Glutamatergic neuron (in vitro differentiated cells): ENCODE measurements around the gene ABCA4. TPM values are rescaled to one million over a fixed set of nuclear protein-coding genes. Genes with fewer than 3 reads are reported as not detected.

Source experiments
- DNase-seq: peaks from one replicate; pipeline ENCODE4 v3.0.0; 2022
- H3K27ac Mint-ChIP-seq: one replicate; pipeline ENCODE4 v1.8.0; 2020; ENCODE audit warnings: mild to moderate bottlenecking, mixed read lengths, inconsistent platforms; ENCODE audit not compliant: unreplicated experiment
- H3K27me3 Mint-ChIP-seq: one replicate; pipeline ENCODE4 v1.8.0; 2020; ENCODE audit warnings: mild to moderate bottlenecking, moderate library complexity, mixed read lengths, inconsistent platforms; ENCODE audit not compliant: unreplicated experiment
- H3K36me3 Mint-ChIP-seq: one replicate; pipeline ENCODE4 v1.8.0; 2020; ENCODE audit warnings: mild to moderate bottlenecking, mixed read lengths, inconsistent platforms; ENCODE audit not compliant: unreplicated experiment
- H3K4me1 Mint-ChIP-seq: one replicate; pipeline ENCODE4 v1.8.0; 2020; ENCODE audit warnings: mild to moderate bottlenecking, low read depth, mixed read lengths, inconsistent platforms; ENCODE audit not compliant: unreplicated experiment
- H3K4me3 Mint-ChIP-seq: one replicate; pipeline ENCODE4 v1.8.0; 2020; ENCODE audit warnings: mild to moderate bottlenecking, mixed read lengths, inconsistent platforms; ENCODE audit not compliant: unreplicated experiment
- H3K9me3 Mint-ChIP-seq: one replicate; pipeline ENCODE4 v1.8.0; 2020; ENCODE audit warnings: mild to moderate bottlenecking, moderate library complexity, mixed read lengths, inconsistent platforms; ENCODE audit not compliant: unreplicated experiment
- CTCF ChIP-seq: fragments of 200-600 bp; sonication (generic); IDR thresholded peaks from one replicate; pipeline ENCODE4 v1.5.0; 2021; ENCODE audit not compliant: partially characterized antibody, unreplicated experiment
- total RNA-seq: library from RNA; stranded (reverse); fragmentation: NEBNext Ultra II Directional; extraction: Animal tissue kit (Norgen Biotek cat#: 25700); gene quantifications from one replicate; pipeline ENCODE4 v1.2.1, GENCODE V29; 2021; ENCODE audit not compliant: unreplicated experiment

The ABCA4 gene
- total RNA-seq, 1 donor from 2014 or later = 0.61 TPM

- no peak for TF ChIP-seq CTCF
These were observed 141.8 kb downstream of the ABCA4 start for GRCh38 chr1:93979040-93979717.

GRCh38 chr1:93977598-93977945, 143.4 kb downstream of the ABCA4 start:
- TF ChIP-seq CTCF = no peak
- DNase-seq = no peak
- Mint-ChIP-seq H3K4me3 (peak overlapping the region; percentile 9), H3K36me3 (no peaks in the 10 kb centered on the region), H3K27ac (peak overlapping the region; percentile 1), H3K4me1 (peaks cover 34% of the 10 kb centered on the region), H3K9me3 (peaks cover 2% of the 10 kb centered on the region), H3K27me3 (peaks cover 5% of the 10 kb centered on the region)

More at GRCh38 chr1:93979040-93979717, 141.8 kb downstream of the ABCA4 start:
- Mint-ChIP-seq H3K27ac (peak overlapping the region; percentile 97), H3K4me1 (peaks cover 34% of the 10 kb centered on the region), H3K36me3 (no peaks in the 10 kb centered on the region), H3K4me3 (no peak overlapping the region), H3K9me3 (peaks cover 2% of the 10 kb centered on the region), H3K27me3 (peaks cover 5% of the 10 kb centered on the region)
- no peak for DNase-seq

GRCh38 chr1:93976711-93977597, 144.0 kb downstream of the ABCA4 start:
- Mint-ChIP-seq H3K36me3 (no peaks in the 10 kb centered on the region), H3K4me1 (peaks cover 36% of the 10 kb centered on the region), H3K4me3 (no peak overlapping the region), H3K27ac (no peak overlapping the region), H3K9me3 (peaks cover 2% of the 10 kb centered on the region), H3K27me3 (peaks cover 7% of the 10 kb centered on the region)
- no peak for DNase-seq
- TF ChIP-seq CTCF = no peak

- no peak for DNase-seq
- TF ChIP-seq CTCF = no peak
These were observed 144.7 kb downstream of the ABCA4 start for GRCh38 chr1:93976291-93976690.

GRCh38 chr1:93972341-93972740, 148.6 kb downstream of the ABCA4 start:
- H3K27ac Mint-ChIP-seq = no peak overlapping the region
- H3K36me3 Mint-ChIP-seq = no peaks in the 10 kb centered on the region
- DNase-seq = no peak
- no peak for TF ChIP-seq CTCF
- H3K9me3 Mint-ChIP-seq = peaks cover 1% of the 10 kb centered on the region
- peaks cover 8% of the 10 kb centered on the region for H3K27me3 Mint-ChIP-seq
- peaks cover 10% of the 10 kb centered on the region for H3K4me1 Mint-ChIP-seq
- H3K4me3 Mint-ChIP-seq = no peak overlapping the region

More at GRCh38 chr1:93976291-93976690, 144.7 kb downstream of the ABCA4 start:
- peaks cover 11% of the 10 kb centered on the region for H3K27me3 Mint-ChIP-seq
- H3K4me1 Mint-ChIP-seq = peaks cover 35% of the 10 kb centered on the region
- peaks cover 2% of the 10 kb centered on the region for H3K9me3 Mint-ChIP-seq
- no peaks in the 10 kb centered on the region for H3K36me3 Mint-ChIP-seq
- H3K27ac Mint-ChIP-seq = no peak overlapping the region
- peak overlapping the region; percentile 28 for H3K4me3 Mint-ChIP-seq
